Fibroblast of skin of abdomen (primary cell): ENCODE measurements around the gene OBP2B.

Experiments used
- DNase-seq: peaks from one replicate; pipeline ENCODE4 v3.0.0-alpha.2; 2013

OBP2B gene

DNA sequence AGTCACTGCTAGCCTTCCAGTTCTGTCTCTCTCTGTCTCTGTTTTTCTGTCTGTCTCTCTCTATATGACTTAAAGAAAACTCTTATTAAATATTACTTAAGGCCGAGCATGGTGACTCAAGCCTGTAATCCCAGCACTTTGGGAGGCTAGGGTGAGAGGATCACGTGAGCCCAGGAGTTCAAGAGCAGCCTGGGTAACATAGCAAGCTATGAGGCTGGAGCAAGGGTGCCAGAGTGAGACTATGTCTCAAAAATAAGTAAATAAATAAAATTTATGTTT, 43.7 kb downstream of the OBP2B start:
- DNase-seq = no peak

DNA sequence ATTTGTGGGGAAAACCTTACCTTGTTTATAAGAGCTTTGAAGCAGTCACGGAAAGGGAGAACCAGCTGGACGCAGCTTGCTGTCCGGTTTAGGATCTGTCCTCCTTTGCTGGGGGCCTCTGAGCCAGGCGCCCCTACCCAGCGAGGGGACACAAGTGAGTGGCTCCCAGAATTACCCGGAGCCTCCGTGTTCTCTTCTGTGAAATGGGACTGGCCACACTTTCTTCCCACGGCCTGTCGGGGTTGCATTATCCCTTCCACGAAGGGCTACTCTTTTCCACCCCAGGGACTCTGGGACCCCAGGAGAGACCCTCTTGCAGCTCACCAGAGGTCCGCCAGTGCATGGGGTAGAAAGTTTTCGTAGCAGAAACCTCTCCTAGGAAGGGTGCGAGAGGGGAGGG, 44.9 kb downstream of the OBP2B start:
- DNase-seq = no peak

GRCh38 chr9:133163504-133164172, 45.4 kb downstream of the OBP2B start, which contains the start of gene GBGT1:
TSS of gene GBGT1 (minus strand) at chr9:133163914. CDS start at chr9:133162412, 1,502 bp downstream.
- DNase-seq = peak; percentile 36

GRCh38 chr9:133162861-133163503, 46.1 kb downstream of the OBP2B start:
- no peak for DNase-seq

- no peak for DNase-seq
These were observed 47.5 kb downstream of the OBP2B start for GRCh38 chr9:133161547-133161950.

- DNase-seq = peak; percentile 50
These were observed 48.1 kb downstream of the OBP2B start for GRCh38 chr9:133160742-133161546.

DNA sequence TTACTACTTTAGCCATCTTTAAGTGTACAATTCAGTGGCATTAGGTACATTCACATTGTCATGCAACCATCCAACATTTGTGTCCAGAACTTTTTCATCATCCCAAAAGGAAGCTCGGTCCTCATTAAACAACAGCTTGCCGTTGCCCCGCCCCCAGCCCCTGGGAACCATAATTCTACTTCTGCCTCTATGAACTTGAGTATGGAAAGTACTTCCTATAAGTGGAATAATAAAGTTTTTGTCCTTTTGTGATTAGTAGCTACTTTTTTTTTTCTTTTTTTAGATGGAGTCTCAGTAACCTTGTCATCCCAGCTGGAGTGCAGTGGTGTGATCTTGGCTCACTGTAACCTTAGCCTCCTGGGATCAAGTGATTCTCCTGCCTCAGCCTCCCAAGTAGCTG, 50.4 kb downstream of the OBP2B start:
- DNase-seq = no peak
